Omental fat pad (tissue), 4 donors: ENCODE data around the gene VSIG8. TPM values are rescaled to one million over a fixed set of nuclear protein-coding genes. Genes with fewer than 3 reads are reported as not detected.

Source experiments
- ATAC-seq: fragments of 150-250 bp; one replicate; pipeline ENCODE4 v1.9.1; 2016; ENCODE audit warnings: mild to moderate bottlenecking, moderate library complexity; ENCODE audit not compliant: low FRiP score
- DNase-seq: peaks from one replicate; pipeline ENCODE4 v3.0.0-alpha.2; 2019; ENCODE audit warnings: low spot score
- total RNA-seq, 4 donors: library from RNA; depleted of rRNA; stranded (reverse); fragments of >200 nt; gene quantifications; one replicate each; pipeline ENCODE4 v1.1.0, GENCODE V29; 2016
- TF ChIP-seq, protein P1 (sequence below), 3 donors: fragments of 450-650 bp; IDR thresholded peaks; one replicate each; pipeline ENCODE4 v1.5.1; 2016 to 2017; ENCODE audit warnings: antibody characterized with exemption in 3 of 3, mild to moderate bottlenecking in 3 of 3, moderate library complexity in 2 of 3

The VSIG8 gene
- total RNA-seq, 4 donors from 2014 or later: not detected

DNA sequence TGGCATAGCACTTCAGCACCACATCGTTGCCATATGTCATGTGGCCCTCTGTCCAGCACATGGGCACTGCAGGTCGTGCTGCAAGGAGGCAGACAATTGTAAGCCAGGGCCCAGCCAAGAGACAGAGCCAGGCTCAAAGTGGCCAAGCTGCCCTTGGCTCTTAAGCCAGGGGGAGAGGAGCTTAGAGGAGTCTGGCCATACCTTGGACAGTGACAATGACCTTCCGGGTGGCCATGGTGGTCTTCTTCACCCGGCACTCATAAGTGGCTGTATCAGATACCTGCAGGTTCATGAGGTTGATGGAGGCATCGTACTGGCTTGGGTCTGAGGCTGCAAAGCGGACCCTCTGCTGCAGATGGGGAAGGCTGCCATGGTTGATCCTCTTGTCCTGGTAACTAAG is 4.6 kb downstream of the VSIG8 start:
- ATAC-seq (no peak), DNase-seq (no peak)
- TF ChIP-seq, protein P1, sequence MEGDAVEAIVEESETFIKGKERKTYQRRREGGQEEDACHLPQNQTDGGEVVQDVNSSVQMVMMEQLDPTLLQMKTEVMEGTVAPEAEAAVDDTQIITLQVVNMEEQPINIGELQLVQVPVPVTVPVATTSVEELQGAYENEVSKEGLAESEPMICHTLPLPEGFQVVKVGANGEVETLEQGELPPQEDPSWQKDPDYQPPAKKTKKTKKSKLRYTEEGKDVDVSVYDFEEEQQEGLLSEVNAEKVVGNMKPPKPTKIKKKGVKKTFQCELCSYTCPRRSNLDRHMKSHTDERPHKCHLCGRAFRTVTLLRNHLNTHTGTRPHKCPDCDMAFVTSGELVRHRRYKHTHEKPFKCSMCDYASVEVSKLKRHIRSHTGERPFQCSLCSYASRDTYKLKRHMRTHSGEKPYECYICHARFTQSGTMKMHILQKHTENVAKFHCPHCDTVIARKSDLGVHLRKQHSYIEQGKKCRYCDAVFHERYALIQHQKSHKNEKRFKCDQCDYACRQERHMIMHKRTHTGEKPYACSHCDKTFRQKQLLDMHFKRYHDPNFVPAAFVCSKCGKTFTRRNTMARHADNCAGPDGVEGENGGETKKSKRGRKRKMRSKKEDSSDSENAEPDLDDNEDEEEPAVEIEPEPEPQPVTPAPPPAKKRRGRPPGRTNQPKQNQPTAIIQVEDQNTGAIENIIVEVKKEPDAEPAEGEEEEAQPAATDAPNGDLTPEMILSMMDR (IDR thresholded peaks at IDR 0.05): no peak

DNA sequence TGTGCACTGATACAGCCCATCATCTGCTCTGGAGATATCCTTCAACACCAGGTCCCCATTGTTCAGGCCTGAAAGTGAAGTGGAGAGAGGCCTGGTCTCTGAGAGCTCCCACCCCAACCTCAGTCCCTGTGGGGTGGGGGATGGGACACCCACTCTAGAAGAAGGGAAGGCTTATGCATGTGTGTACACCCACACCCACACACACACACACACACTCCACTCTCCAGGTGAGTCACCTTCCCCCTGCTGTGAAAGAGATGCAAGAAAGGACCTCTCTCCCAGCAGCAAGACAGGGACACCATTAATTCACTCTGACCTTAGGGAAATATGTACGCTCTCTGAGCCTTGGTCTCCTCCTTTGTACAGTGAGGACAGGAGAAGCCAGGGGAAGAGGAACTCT is 5.9 kb downstream of the VSIG8 start:
- ATAC-seq (no peak), DNase-seq (no peak)
- TF ChIP-seq, protein P1 (IDR thresholded peaks at IDR 0.05): no peak

DNA sequence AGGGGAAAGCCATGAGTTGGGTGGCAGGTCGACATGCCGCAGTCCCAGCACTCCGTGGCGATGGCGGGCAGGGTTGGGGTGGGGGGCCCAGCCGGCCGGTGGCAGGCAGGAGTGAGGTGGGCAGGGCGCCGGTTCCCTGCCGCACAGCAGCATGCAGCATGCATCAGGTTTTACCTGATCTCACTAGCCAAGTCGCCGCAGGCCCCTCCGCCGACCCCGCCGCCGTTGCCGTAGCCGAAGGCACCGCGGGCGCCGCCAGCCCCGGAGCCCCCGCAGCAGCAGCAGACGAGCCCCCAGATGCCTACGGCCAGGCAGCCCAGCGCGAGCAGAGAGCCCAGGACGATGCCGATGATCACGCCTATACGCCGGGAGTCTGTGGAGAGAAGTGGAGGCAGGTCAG is 6.7 kb downstream of the VSIG8 start:
- DNase-seq (no peak), ATAC-seq (no peak)
- TF ChIP-seq, protein P1 (IDR thresholded peaks at IDR 0.05): no peak

DNA sequence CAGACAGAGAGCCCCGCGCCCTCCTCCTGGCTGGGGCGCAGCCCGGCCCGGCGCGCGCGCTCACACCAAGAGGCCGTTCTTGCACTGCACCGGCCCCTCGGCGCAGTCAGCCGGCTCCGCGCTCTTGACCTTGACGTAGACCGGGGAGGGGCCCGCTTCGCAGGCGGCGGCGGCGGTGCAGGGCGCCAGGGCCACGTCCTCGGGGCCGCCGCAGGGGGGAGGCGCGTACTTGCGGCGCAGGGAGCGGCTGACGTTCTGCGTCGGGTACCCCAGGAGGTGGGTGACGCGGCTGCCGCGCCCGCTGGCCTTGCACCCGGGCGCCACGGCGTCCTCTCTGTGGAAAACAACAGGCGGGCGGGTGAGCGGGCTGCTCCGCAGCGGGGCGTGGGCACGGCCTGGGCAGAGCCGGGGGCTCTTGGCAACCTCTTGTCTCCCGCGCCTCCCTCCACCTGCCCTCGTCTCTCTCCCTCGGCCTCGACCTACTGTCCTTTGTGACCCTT is 7.7 kb downstream of the VSIG8 start:
- TF ChIP-seq, protein P1 (IDR thresholded peaks at IDR 0.05): no peak
- DNase-seq: peak; percentile 36
- ATAC-seq: peak; percentile 96

DNA sequence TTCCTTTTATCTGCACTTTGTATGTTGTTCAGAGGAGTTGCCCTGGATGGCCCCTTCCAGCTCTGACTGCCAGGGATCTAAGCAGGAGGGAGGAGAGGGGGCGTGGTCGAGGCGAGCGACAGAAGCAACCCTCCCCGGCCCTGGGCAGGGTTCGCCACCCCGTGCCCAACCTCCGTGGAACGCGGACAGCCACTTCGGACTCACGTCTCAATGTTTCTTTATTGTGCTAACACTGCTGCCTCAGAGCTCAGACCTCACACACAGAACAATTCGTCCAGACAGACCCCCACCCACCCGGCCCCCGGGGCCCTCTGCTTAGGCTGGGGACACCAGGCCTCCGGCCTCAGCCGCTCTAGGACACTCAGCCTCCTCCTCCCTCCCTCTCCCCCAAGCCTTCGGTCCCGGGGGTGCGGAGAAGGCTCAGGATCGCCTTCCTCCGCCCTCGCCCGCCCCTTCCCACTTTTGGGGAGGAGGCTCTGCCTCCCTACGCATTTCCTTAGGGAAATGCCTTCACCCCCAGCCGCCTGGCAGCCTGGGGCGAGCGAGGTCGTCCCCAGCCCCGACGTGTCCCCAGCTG is 8.3 kb downstream of the VSIG8 start:
- peak; percentile 51 for DNase-seq
- TF ChIP-seq, protein P1 (IDR thresholded peaks at IDR 0.05): no peak
- peak; percentile 58 for ATAC-seq

DNA sequence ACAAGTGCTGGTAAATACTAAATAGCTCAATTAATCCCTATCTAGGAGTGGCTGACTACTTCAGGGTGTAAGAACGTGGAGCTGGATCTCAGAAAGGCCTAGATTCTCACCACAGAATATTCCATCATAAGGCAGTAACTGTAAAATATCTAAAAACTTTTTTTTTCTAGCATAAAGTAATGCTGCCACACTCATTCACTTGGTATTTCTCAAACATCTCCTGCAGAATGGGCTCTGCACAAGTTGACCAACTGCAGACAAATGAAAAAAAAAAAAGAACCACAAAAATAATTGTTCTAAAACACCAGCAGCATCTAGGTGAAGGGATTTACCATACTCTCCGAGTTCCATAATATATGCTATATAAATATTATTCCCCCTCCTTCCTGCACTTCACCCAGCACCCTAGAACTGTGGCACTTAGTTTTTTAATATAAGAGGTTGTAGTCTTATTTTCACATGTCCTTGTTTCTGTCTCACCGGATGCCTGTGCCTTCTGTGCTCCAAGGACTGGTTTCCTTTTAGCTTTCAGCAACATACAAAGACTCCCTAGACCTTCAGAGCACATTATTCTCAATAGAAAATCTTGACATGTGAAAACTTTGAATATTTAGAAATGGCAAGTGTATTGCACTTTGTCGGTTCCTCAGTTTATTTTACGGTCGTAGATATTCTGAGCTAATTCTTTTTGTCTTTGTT is 8.9 kb downstream of the VSIG8 start:
- ATAC-seq: no peak
- TF ChIP-seq, protein P1 (IDR thresholded peaks at IDR 0.05): no peak

DNA sequence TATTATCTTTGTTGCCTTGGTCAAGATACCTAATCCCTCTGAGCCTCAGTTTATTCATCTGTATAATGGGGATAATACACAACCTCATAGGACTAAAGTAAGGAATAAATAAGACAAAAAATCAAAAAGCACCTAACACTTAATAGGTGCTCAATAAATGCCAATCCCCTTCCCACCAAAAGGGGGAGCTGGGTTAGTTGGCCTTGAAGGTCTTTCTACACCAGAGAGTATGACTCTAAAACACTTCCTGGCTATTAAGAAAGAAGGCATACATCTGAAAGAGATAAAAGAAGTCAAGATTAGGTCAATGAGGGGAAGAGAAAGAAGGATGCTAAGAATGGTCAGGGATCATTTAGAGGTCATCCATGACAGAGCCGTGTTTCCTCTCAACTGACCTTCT is 11.1 kb downstream of the VSIG8 start:
- TF ChIP-seq, protein P1 (IDR thresholded peaks at IDR 0.05): no peak
- ATAC-seq (no peak), DNase-seq (no peak)

More for the DNA sequence above, 8.9 kb downstream of the VSIG8 start:
- DNase-seq: no peak
